Spleen (tissue), 11 donors: Measurements from ENCODE around the gene ALDH3B1. TPM values are rescaled to one million over a fixed set of nuclear protein-coding genes. Genes with fewer than 3 reads are reported as not detected.

Source experiments
- DNase-seq: peaks from one replicate; pipeline ENCODE4 v3.0.0-alpha.2; 2020
- H3K27ac ChIP-seq, 8 donors: fragments of 200-600 bp; sonication (generic) in 7 of 8; 1 replicate in 4 of 8; 2 replicates in 4 of 8; pipeline versions ENCODE4 v1.5.0 to v1.8.0; 2016 to 2021; ENCODE audit warnings: inconsistent platforms in 4 of 8, mild to moderate bottlenecking in 4 of 8, moderate library complexity in 1 of 8
- H3K27me3 ChIP-seq, 7 donors: fragments of 200-600 bp; sonication (generic) in 6 of 7; replicated peaks in 1 of 7; 1 replicate in 4 of 7; 2 replicates in 3 of 7; pipeline versions ENCODE4 v1.5.0 to v1.8.0; 2016 to 2021; ENCODE audit warnings: inconsistent platforms in 3 of 7, mild to moderate bottlenecking in 1 of 7
- H3K36me3 ChIP-seq, 6 donors: fragments of 200-600 bp; sonication (generic) in 5 of 6; 1 replicate in 4 of 6; 2 replicates in 2 of 6; pipeline versions ENCODE4 v1.5.0 to v1.8.0; 2016 to 2021; ENCODE audit warnings: inconsistent platforms in 2 of 6
- H3K4me1 ChIP-seq, 6 donors: fragments of 200-600 bp; sonication (generic) in 5 of 6; 1 replicate in 3 of 6; 2 replicates in 3 of 6; pipeline versions ENCODE4 v1.5.0 to v1.8.0; 2016 to 2021; ENCODE audit warnings: inconsistent platforms in 3 of 6
- H3K4me3 ChIP-seq, 8 donors: fragments of 200-600 bp; sonication (generic) in 7 of 8; 1 replicate in 4 of 8; 2 replicates in 4 of 8; pipeline versions ENCODE4 v1.5.0 to v1.8.0; 2016 to 2021; ENCODE audit warnings: inconsistent platforms in 4 of 8, mild to moderate bottlenecking in 4 of 8, moderate library complexity in 2 of 8
- H3K9me3 ChIP-seq, 8 donors: fragments of 200-600 bp; sonication (generic) in 7 of 8; 1 replicate in 4 of 8; 2 replicates in 4 of 8; pipeline versions ENCODE4 v1.5.0 to v1.8.0; 2016 to 2021; ENCODE audit warnings: inconsistent platforms in 4 of 8
- CTCF ChIP-seq, 11 experiments: fragments of 200-600 bp in 7 of 11; fragments of 450-650 bp in 4 of 11; sonication (generic) in 4 of 11; IDR thresholded peaks in 8 of 11; conservative IDR thresholded peaks in 3 of 11; 1 replicate in 7 of 11; 2 replicates in 4 of 11; pipeline versions ENCODE4 v1.4.0 to v1.8.0; 2016 to 2021; ENCODE audit warnings: antibody characterized with exemption in 11 of 11, inconsistent platforms in 4 of 11, mild to moderate bottlenecking in 1 of 11
- POLR2A ChIP-seq, 3 donors: fragments of 450-650 bp; IDR thresholded peaks; one replicate each; pipeline ENCODE4 v1.5.1; 2017; ENCODE audit warnings: antibody characterized with exemption in 3 of 3, mild to moderate bottlenecking in 1 of 3
- POLR2AphosphoS5 ChIP-seq, 3 donors: sonication (generic); formaldehyde crosslinking; IDR thresholded peaks; one replicate each; pipeline ENCODE4 v1.5.1; 2017; ENCODE audit warnings: antibody characterized with exemption in 3 of 3
- WGBS, 5 donors: extraction: QIAGEN DNeasy Blood & Tissue Kit in 3 of 5; methylation state at CpG; one replicate each; pipeline versions ENCODE4 v1.1.5 to v1.1.7; 2013 to 2018; 5-methylcytosine and 5-hydroxymethylcytosine counted together
- intact Hi-C: fragments of 100-400 bp; cut with DNase I; formaldehyde crosslinking; loops from one replicate; pipeline ENCODE4 v1.15.0; 2023; ENCODE audit warnings: low total_unique reads
- polyA plus RNA-seq, 3 donors: library from polyadenylated mRNA; stranded (reverse); fragments of 200-250 nt; gene quantifications; one replicate each; pipeline ENCODE4 v1.2.1, GENCODE V29; 2013
- total RNA-seq, 7 donors: library from RNA; depleted of rRNA in 3 of 7; stranded (reverse); fragments of >200 nt in 3 of 7; fragmentation: NEBNext Ultra II Directional in 4 of 7; extraction: Animal tissue kit (Norgen Biotek cat#: 25700) in 4 of 7; gene quantifications; one replicate each; pipeline versions ENCODE4 v1.1.0 to v1.2.1, GENCODE V29; 2016 to 2021
- donor health status: healthy with polysubstance abuse.
- donor health status: DM: no; HTN: no; CAD: no; lungs with moderate emphysema.
- donor health status: DM: no; HTN: no; CAD: no.
- donor health status: Bipolar disorder and iron deficiency.
- donor health status: healthy.
- donor health status: DM: no; HTN: no; CAD: no.
- donor health status: DM: yes; HTN: yes; CAD: no.

The ALDH3B1 gene
- total and polyA plus RNA-seq, 10 donors: 7.8 to 46.8 (median 32.0) TPM

- no peak for DNase-seq
- Histone ChIP-seq H3K4me3 (peak overlapping the region; percentile 66 to 97 (median 86)), H3K27ac (peak overlapping the region; percentile 78 to 92 (median 88)), H3K4me1 (peaks cover 11 to 70% (median 36%) of the 10 kb centered on the region in 6 donors), H3K9me3 (no peaks in the 10 kb centered on the region), H3K27me3 (no peaks in the 10 kb centered on the region), H3K36me3 (peaks cover 0 to 62% (median 16%) of the 10 kb centered on the region in 6 donors)
- TF ChIP-seq POLR2A (IDR thresholded peaks at IDR 0.05) (no peak), CTCF (IDR thresholded peaks at IDR 0.05 in 8 of 11, conservative IDR thresholded peaks at IDR 0.05 in 3 of 11) (no peak), POLR2AphosphoS5 (IDR thresholded peaks at IDR 0.05) (no peak)
- intact Hi-C loops: no loop called here
- WGBS, 5 donors: 10 to 20% (median 13%) methylated on average over 9 to 10 of the region's 10 CpGs
Measured at GRCh38 chr11:68031144-68031464, 21.0 kb downstream of the ALDH3B1 start.

- TF ChIP-seq POLR2A (IDR thresholded peaks at IDR 0.05): no peak
- no peak for TF ChIP-seq CTCF (IDR thresholded peaks at IDR 0.05 in 8 of 11, conservative IDR thresholded peaks at IDR 0.05 in 3 of 11)
- TF ChIP-seq POLR2AphosphoS5 (IDR thresholded peaks at IDR 0.05): no peak
- no peak for DNase-seq
- Histone ChIP-seq H3K4me1 (peaks cover 20 to 79% (median 45%) of the 10 kb centered on the region in 6 donors), H3K4me3 (peak overlapping the region in 1 of 8 donors; percentile 88), H3K9me3 (no peaks in the 10 kb centered on the region), H3K36me3 (peaks cover 0 to 54% (median 16%) of the 10 kb centered on the region in 6 donors), H3K27me3 (no peaks in the 10 kb centered on the region), H3K27ac (peak overlapping the region in 1 of 8 donors; percentile 92)
- intact Hi-C loops: no loop called here
- WGBS, 5 donors: 83 to 95% (median 88%) methylated on average over 4 to 9 of the region's 9 CpGs
Measured at GRCh38 chr11:68032003-68032402, 21.9 kb downstream of the ALDH3B1 start.

- Histone ChIP-seq H3K4me1 (peaks cover 32 to 86% (median 56%) of the 10 kb centered on the region in 6 donors), H3K36me3 (peaks cover 0 to 42% (median 16%) of the 10 kb centered on the region in 6 donors), H3K9me3 (no peaks in the 10 kb centered on the region), H3K4me3 (no peak overlapping the region), H3K27ac (peak overlapping the region in 2 of 8 donors; percentile 15 to 21), H3K27me3 (no peaks in the 10 kb centered on the region)
- intact Hi-C loops: no loop called here
- 92 to 98% (median 95%) methylated on average over 15 to 29 of the region's 29 CpGs for WGBS, 5 donors
- DNase-seq: no peak
- no peak for TF ChIP-seq CTCF (IDR thresholded peaks at IDR 0.05 in 8 of 11, conservative IDR thresholded peaks at IDR 0.05 in 3 of 11)
- TF ChIP-seq POLR2AphosphoS5 (IDR thresholded peaks at IDR 0.05): no peak
- TF ChIP-seq POLR2A (IDR thresholded peaks at IDR 0.05): no peak
Measured at GRCh38 chr11:68032997-68033707, 23.0 kb downstream of the ALDH3B1 start.

GRCh38 chr11:68033708-68034045 lies 23.6 kb downstream of the ALDH3B1 start:
- H3K4me1 ChIP-seq: peaks cover 37 to 87% (median 62%) of the 10 kb centered on the region in 6 donors
- no peak overlapping the region for H3K4me3 ChIP-seq
- H3K36me3 ChIP-seq: peaks cover 0 to 40% (median 16%) of the 10 kb centered on the region in 6 donors
- WGBS, 5 donors: 86 to 97% (median 95%) methylated on average over 4 to 12 of the region's 12 CpGs
- TF ChIP-seq CTCF (IDR thresholded peaks at IDR 0.05 in 8 of 11, conservative IDR thresholded peaks at IDR 0.05 in 3 of 11): no peak
- no peak for TF ChIP-seq POLR2AphosphoS5 (IDR thresholded peaks at IDR 0.05)
- TF ChIP-seq POLR2A (IDR thresholded peaks at IDR 0.05): no peak
- H3K27me3 ChIP-seq: no peaks in the 10 kb centered on the region
- peak overlapping the region in 2 of 8 donors; percentile 14 to 15 for H3K27ac ChIP-seq
- H3K9me3 ChIP-seq: no peaks in the 10 kb centered on the region
- intact Hi-C loops: no loop called here
- no peak for DNase-seq
